ENCODE data around the gene DCC. TPM values are rescaled to one million over a fixed set of nuclear protein-coding genes. Genes with fewer than 3 reads are reported as not detected.

Gene DCC
- polyA plus RNA-seq, 1 experiment, result 0.67 TPM

DNA sequence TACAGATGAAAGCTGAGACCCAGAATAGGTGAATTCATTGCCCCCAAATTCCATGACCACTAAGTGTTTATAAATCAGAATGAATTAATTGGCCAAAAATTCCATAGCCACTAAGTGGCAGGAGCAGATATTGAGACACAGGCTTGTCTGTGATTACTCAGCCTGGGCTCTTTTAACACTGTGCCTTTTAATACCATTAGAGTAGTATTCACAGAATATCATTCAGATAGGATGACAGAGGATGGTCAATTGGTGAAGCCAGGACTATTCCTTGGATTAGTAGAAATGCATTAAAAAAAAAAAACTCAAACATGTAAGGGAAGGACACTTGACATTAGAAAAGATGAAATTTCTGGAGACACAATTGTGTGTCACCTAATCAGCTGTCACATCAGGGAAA lies 698.6 kb downstream of the DCC start:
- Histone ChIP-seq H3K27ac (ENCODE audit: low read depth, low read length) (no peak overlapping the region), H3K9me3 (ENCODE audit: control insufficient read depth, insufficient read depth, low read length) (no peaks in the 10 kb centered on the region), H3K27me3 (ENCODE audit: control insufficient read depth, insufficient read depth, low read length) (no peaks in the 10 kb centered on the region), H3K4me3 (ENCODE audit: low read depth, low read length) (no peak overlapping the region)
- CTCF ChIA-PET, result no interaction called here
- POLR2A ChIA-PET, result no interaction called here
- DNase-seq (ENCODE audit: low read depth, low spot score), result no peak
- TF ChIP-seq, protein P1, sequence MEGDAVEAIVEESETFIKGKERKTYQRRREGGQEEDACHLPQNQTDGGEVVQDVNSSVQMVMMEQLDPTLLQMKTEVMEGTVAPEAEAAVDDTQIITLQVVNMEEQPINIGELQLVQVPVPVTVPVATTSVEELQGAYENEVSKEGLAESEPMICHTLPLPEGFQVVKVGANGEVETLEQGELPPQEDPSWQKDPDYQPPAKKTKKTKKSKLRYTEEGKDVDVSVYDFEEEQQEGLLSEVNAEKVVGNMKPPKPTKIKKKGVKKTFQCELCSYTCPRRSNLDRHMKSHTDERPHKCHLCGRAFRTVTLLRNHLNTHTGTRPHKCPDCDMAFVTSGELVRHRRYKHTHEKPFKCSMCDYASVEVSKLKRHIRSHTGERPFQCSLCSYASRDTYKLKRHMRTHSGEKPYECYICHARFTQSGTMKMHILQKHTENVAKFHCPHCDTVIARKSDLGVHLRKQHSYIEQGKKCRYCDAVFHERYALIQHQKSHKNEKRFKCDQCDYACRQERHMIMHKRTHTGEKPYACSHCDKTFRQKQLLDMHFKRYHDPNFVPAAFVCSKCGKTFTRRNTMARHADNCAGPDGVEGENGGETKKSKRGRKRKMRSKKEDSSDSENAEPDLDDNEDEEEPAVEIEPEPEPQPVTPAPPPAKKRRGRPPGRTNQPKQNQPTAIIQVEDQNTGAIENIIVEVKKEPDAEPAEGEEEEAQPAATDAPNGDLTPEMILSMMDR (IDR thresholded peaks at IDR 0.05; ENCODE audit: low read depth, low read length), result no peak

- no peak overlapping the region for H3K27ac ChIP-seq (ENCODE audit: low read depth, low read length)
- CTCF ChIA-PET, result no interaction called here
- DNase-seq (ENCODE audit: low read depth, low spot score), result no peak
- H3K9me3 ChIP-seq (ENCODE audit: control insufficient read depth, insufficient read depth, low read length), result no peaks in the 10 kb centered on the region
- no peaks in the 10 kb centered on the region for H3K27me3 ChIP-seq (ENCODE audit: control insufficient read depth, insufficient read depth, low read length)
- TF ChIP-seq, protein P1 (IDR thresholded peaks at IDR 0.05; ENCODE audit: low read depth, low read length), result no peak
- H3K4me3 ChIP-seq (ENCODE audit: low read depth, low read length), result no peak overlapping the region
- POLR2A ChIA-PET, result no interaction called here
Measured at GRCh38 chr18:53040286-53040685, 700.3 kb downstream of the DCC start.

- Histone ChIP-seq H3K9me3 (ENCODE audit: control insufficient read depth, insufficient read depth, low read length) (peaks cover 3% of the 10 kb centered on the region; the same call in 1 of the 2 replicates), H3K4me3 (ENCODE audit: low read depth, low read length) (no peak overlapping the region), H3K27ac (ENCODE audit: low read depth, low read length) (no peak overlapping the region), H3K27me3 (ENCODE audit: control insufficient read depth, insufficient read depth, low read length) (no peaks in the 10 kb centered on the region)
- CTCF ChIA-PET, result no interaction called here
- TF ChIP-seq, protein P1 (IDR thresholded peaks at IDR 0.05; ENCODE audit: low read depth, low read length), result no peak
- DNase-seq (ENCODE audit: low read depth, low spot score), result no peak
- POLR2A ChIA-PET, result no interaction called here
Measured at GRCh38 chr18:53056064-53056463, 716.1 kb downstream of the DCC start.

DNA sequence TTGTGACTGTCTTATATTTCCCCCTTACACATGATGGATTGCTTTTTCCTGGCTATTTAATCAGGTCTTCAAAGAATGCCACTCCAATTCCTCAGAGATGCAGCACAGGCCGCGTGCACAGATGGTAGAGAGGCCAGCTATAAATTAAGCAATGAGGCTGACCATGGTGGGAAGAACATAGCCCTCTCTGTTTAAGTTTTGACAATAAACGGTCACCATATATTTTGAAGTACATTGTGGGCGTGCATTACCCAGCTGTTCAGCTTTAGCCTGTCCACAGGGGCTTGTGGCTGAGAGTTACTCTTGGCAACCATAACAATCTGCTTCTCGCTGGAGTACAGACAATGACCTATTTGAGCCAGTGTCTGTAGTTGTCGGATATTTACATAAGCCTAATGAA lies 730.8 kb downstream of the DCC start:
- no peaks in the 10 kb centered on the region for H3K27me3 ChIP-seq (ENCODE audit: control insufficient read depth, insufficient read depth, low read length)
- ChIA-PET CTCF (no interaction called here), POLR2A (no interaction called here)
- TF ChIP-seq, protein P1 (IDR thresholded peaks at IDR 0.05; ENCODE audit: low read depth, low read length), result no peak
- no peak overlapping the region for H3K4me3 ChIP-seq (ENCODE audit: low read depth, low read length)
- no peak overlapping the region for H3K27ac ChIP-seq (ENCODE audit: low read depth, low read length)
- DNase-seq (ENCODE audit: low read depth, low spot score), result no peak
- no peaks in the 10 kb centered on the region; the same call in 1 of the 2 replicates for H3K9me3 ChIP-seq (ENCODE audit: control insufficient read depth, insufficient read depth, low read length)

GRCh38 chr18:53080687-53081086 lies 740.7 kb downstream of the DCC start:
- Histone ChIP-seq H3K9me3 (ENCODE audit: control insufficient read depth, insufficient read depth, low read length) (no peaks in the 10 kb centered on the region; the same call in 1 of the 2 replicates), H3K27me3 (ENCODE audit: control insufficient read depth, insufficient read depth, low read length) (no peaks in the 10 kb centered on the region), H3K4me3 (ENCODE audit: low read depth, low read length) (no peak overlapping the region), H3K27ac (ENCODE audit: low read depth, low read length) (no peak overlapping the region)
- ChIA-PET CTCF (no interaction called here), POLR2A (no interaction called here)
- DNase-seq (ENCODE audit: low read depth, low spot score), result no peak
- TF ChIP-seq, protein P1 (IDR thresholded peaks at IDR 0.05; ENCODE audit: low read depth, low read length), result no peak

Data from AG04450 (cell line).